ENCODE measurements around the gene PEPD.
A peak's percentile ranks its signal among the peaks of the same experiment; 100 is the strongest.

Gene PEPD

GRCh38 chr19:33376423-33376822 lies 145.2 kb downstream of the PEPD start:
- DNase-seq, result no peak

GRCh38 chr19:33375837-33376159 lies 145.8 kb downstream of the PEPD start:
- no peak for DNase-seq

GRCh38 chr19:33375156-33375836 lies 146.3 kb downstream of the PEPD start:
- DNase-seq, result no peak

GRCh38 chr19:33374236-33374714 lies 147.3 kb downstream of the PEPD start:
- no peak for DNase-seq

- DNase-seq, result peak; percentile 93 to 94
Measured at GRCh38 chr19:33373453-33374235, 147.9 kb downstream of the PEPD start, which contains the start of gene CEBPG. Gene CEBPG (plus strand): TSS chr19:33373709. CDS start chr19:33379240, 5,531 bp downstream.

- DNase-seq, result no peak
Measured at GRCh38 chr19:33370783-33371182, 150.8 kb downstream of the PEPD start.

GRCh38 chr19:33368074-33368864 lies 153.3 kb downstream of the PEPD start:
- no peak for DNase-seq

GRCh38 chr19:33366897-33367296 lies 154.7 kb downstream of the PEPD start:
- no peak for DNase-seq

GRCh38 chr19:33366127-33366526 lies 155.5 kb downstream of the PEPD start:
- DNase-seq, result no peak

GRCh38 chr19:33365691-33366090 lies 155.9 kb downstream of the PEPD start:
- DNase-seq, result no peak

- DNase-seq, result no peak
Measured at GRCh38 chr19:33363476-33363875, 158.1 kb downstream of the PEPD start.

GRCh38 chr19:33362508-33363228 lies 158.9 kb downstream of the PEPD start:
- no peak for DNase-seq

GRCh38 chr19:33359581-33359980 lies 162.0 kb downstream of the PEPD start:
- no peak for DNase-seq

- no peak for DNase-seq
Measured at GRCh38 chr19:33358408-33358807, 163.2 kb downstream of the PEPD start.

- DNase-seq, result no peak
Measured at GRCh38 chr19:33357556-33357955, 164.0 kb downstream of the PEPD start.

- no peak for DNase-seq
Measured at GRCh38 chr19:33355535-33355934, 166.1 kb downstream of the PEPD start.

- DNase-seq, result no peak
Measured at GRCh38 chr19:33350538-33351309, 170.9 kb downstream of the PEPD start.

GRCh38 chr19:33349319-33350289 lies 172.0 kb downstream of the PEPD start:
- no peak for DNase-seq

GRCh38 chr19:33348301-33349010 lies 173.1 kb downstream of the PEPD start:
- no peak for DNase-seq

GRCh38 chr19:33347300-33347699 lies 174.3 kb downstream of the PEPD start:
- no peak for DNase-seq

Measured in activated CD4-positive, alpha-beta T cell treated with anti-CD3 and anti-CD28 coated beads for 4 hours (primary cell).